ENCODE measurements around the gene IL12RB1. TPM values are rescaled to one million over a fixed set of nuclear protein-coding genes. Genes with fewer than 3 reads are reported as not detected.
A peak's percentile ranks its signal among the peaks of the same experiment; 100 is the strongest.

Gene IL12RB1
- polyA plus RNA-seq, 6 donors from 2014 or later, result 5.8 to 15.8 (median 8.1) TPM

DNA sequence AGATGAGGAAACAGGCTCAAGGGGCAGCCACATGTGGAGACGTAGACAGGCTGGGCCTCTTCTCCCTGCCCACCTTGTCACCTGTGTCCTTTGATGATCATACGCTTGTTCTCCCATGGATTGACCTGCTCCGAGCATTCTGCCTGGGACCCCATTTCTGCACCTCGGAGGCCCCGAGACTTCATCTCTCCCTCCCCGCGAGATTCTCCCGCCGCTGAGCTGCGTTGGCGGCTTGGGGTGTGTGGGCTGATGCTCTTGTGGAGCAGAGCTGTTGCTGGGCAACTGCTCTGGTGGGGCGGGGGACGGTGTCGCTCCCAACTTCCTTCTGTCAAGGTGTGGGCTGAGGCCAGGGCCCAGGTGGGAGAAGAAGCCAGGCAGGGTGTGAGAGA lies 33.0 kb upstream of the IL12RB1 start:
- peak overlapping the region; percentile 56 to 94 (median 89) for H3K4me3 Mint-ChIP-seq
- peak overlapping the region in 4 of 6 donors; percentile 0 to 94 (median 66) for H3K27ac Mint-ChIP-seq
- ATAC-seq (ENCODE audit: low read depth in 2 of 2), result no peak
- no peaks in the 10 kb centered on the region for H3K9me3 Mint-ChIP-seq
- peaks cover 27 to 42% (median 41%) of the 10 kb centered on the region in 3 donors for H3K4me1 Mint-ChIP-seq
- DNase-seq, result no peak
- H3K36me3 Mint-ChIP-seq, result peaks cover 0 to 11% of the 10 kb centered on the region in 2 donors
- no peaks in the 10 kb centered on the region for H3K27me3 Mint-ChIP-seq

DNA sequence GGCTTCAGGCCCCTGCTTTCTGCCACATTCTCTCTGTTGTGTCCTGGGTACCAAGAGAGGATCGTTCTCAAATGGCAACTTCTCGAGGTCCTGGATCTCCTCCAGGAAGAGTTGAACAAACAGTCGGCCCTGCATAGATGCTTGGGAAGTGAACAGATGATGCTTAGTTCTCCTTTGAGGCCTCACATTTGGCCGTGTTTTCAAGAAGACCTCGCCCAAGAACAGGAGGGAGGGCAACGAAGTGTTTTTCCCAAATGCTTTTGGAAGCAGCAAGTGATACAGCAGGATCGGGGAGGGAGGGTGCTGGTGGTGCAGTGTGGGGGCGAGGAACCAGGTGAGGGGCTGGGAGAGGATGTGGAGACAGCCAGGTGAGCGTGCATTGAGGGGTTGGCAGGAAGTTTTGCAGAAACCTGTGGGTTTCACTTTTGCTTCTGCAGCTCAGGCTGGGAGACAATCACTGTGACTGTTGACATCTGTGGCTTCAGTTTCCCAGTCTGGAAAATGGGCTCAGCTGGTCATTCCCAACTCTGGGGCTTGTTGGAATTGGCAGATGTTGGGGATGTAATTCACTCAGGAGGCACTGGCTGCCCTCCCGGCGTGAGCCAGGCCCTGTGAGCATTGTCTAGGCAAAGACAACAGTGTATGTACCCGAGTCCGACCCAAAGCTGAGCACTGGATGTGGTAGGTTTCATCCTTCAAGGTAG lies 32.4 kb upstream of the IL12RB1 start:
- H3K27me3 Mint-ChIP-seq, result no peaks in the 10 kb centered on the region
- ATAC-seq (ENCODE audit: low read depth in 2 of 2) (peak; percentile 14 to 37), DNase-seq (peak; percentile 52)
- peaks cover 27 to 47% (median 45%) of the 10 kb centered on the region in 3 donors for H3K4me1 Mint-ChIP-seq
- H3K27ac Mint-ChIP-seq, result peak overlapping the region; percentile 0 to 94 (median 87)
- no peaks in the 10 kb centered on the region for H3K9me3 Mint-ChIP-seq
- H3K4me3 Mint-ChIP-seq, result peak overlapping the region; percentile 56 to 94 (median 89)
- H3K36me3 Mint-ChIP-seq, result peaks cover 0 to 14% of the 10 kb centered on the region in 2 donors

DNA sequence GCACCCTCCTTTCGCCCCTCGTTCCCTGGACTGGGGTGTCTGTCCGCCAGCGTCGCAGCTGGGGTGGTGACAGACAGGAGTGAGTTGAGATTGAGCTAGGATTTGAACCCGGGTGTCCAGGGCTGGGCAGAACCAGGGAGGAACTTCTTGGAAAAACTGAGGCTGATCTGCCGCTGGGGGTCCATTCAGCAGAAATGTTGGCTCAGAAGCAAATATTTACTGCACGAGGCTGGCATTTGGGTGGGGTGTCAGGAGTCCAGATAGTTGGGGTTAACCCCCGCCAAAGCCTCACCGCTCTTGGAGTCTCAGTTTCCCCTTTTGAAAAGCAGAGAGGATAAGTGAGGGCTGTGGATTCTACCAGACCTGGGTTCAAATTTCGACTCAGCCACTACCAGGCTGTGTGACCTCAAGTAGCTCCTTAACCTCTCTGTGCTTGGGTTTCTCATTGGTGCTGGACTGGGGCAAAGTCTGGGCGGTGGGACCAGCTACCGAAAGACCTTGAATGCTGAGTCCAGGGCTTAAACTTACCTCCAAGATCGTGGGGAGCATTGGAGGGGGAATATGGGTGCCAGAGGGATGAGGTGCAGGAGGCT lies 31.8 kb upstream of the IL12RB1 start:
- Mint-ChIP-seq H3K4me1 (peaks cover 31 to 52% (median 45%) of the 10 kb centered on the region in 3 donors), H3K27ac (peak overlapping the region; percentile 53 to 94 (median 87)), H3K9me3 (no peaks in the 10 kb centered on the region), H3K4me3 (peak overlapping the region; percentile 56 to 94 (median 89)), H3K27me3 (no peaks in the 10 kb centered on the region), H3K36me3 (peaks cover 0 to 14% of the 10 kb centered on the region in 2 donors)
- DNase-seq (no peak), ATAC-seq (ENCODE audit: low read depth in 2 of 2) (no peak)

DNA sequence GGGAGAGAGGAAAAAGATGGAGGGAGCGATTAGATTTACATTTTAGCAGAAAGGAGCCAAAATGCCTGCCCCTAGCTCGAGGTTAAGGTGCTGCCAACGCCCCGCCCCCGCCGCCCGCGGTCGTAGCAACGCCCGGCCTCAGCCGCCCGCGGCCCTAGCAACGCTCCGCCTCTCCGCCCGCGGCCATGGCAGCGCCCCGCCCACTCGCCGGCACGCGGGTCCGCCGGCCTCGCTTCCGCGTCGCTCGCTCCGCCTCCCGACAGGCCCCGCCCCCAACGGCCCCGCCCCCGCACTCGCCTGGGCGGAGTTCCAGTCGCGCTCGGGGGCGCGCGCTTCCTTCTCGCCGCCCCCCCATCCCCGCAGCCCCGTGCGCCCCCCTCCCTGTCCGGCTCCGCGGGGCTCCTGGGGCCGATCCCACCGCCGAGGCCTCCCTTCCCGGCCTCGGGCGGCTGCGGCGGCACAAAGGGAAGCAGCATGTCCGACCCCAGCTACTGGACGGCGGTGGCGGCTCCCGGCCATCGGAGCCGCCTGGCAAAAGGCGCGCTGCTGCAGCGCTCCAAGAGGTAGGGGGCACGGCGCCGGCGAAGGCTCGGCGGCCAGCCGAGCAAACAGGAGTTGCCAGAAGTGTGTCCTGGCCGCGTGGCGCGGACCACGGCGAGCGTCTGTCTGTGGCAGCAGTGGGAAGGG lies 31.1 kb upstream of the IL12RB1 start:
- peak overlapping the region; percentile 77 to 94 (median 89) for H3K4me3 Mint-ChIP-seq
- H3K36me3 Mint-ChIP-seq, result peaks cover 0 to 14% of the 10 kb centered on the region in 2 donors
- H3K27me3 Mint-ChIP-seq, result no peaks in the 10 kb centered on the region
- H3K9me3 Mint-ChIP-seq, result no peaks in the 10 kb centered on the region
- DNase-seq (peak; percentile 96), ATAC-seq (ENCODE audit: low read depth in 2 of 2) (peak; percentile 90 to 92)
- H3K27ac Mint-ChIP-seq, result peak overlapping the region in 5 of 6 donors; percentile 58 to 94 (median 75)
- peaks cover 35 to 54% (median 49%) of the 10 kb centered on the region in 3 donors for H3K4me1 Mint-ChIP-seq

DNA sequence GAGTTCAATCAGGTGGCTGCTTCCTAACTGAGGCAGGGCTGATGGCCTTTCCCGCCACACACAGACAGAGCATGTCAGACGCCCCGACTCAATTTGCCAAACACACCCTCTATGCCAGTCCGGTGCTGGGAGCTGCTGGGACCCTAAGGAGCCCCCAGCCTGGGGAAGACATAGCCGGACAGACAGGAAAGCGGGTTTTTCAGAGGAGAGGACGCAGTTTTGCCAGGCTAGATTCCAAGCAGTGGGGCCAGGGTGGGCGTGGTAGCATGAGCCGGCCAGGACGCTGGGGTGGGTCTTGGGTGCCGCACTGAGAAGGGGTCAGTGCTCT lies 30.6 kb upstream of the IL12RB1 start:
- Mint-ChIP-seq H3K9me3 (no peaks in the 10 kb centered on the region), H3K27me3 (no peaks in the 10 kb centered on the region), H3K4me1 (peaks cover 38 to 59% (median 54%) of the 10 kb centered on the region in 3 donors), H3K27ac (peak overlapping the region; percentile 58 to 89 (median 82)), H3K4me3 (peak overlapping the region; percentile 77 to 89 (median 82)), H3K36me3 (peaks cover 0 to 14% of the 10 kb centered on the region in 2 donors)
- ATAC-seq (ENCODE audit: low read depth in 2 of 2), result no peak
- peak; percentile 19 for DNase-seq

DNA sequence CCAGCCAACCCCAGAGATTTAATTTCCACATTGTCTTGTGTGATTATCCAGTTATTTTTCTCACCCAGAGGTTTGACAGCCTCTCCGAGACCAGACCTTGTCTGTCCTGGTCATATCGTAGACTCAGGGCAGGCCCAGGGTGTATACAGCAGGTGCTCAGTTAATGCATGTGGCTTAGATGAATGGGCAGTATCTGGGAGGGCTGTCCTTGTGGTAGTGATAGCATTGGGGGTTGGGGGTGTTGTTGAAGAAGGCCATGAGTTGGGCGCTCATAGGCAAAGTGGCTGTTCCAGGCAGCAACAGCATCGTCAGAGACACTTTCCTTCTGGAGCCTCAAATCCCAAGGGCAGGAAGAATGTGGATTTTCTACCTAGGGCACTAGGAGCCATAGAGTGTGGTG lies 27.7 kb upstream of the IL12RB1 start:
- Mint-ChIP-seq H3K9me3 (no peaks in the 10 kb centered on the region), H3K4me1 (peaks cover 36 to 61% (median 49%) of the 10 kb centered on the region in 3 donors), H3K27me3 (no peaks in the 10 kb centered on the region), H3K36me3 (peaks cover 0 to 14% of the 10 kb centered on the region in 2 donors), H3K4me3 (peak overlapping the region in 2 of 8 donors; percentile 65), H3K27ac (peak overlapping the region in 4 of 6 donors; percentile 27 to 72 (median 46))
- DNase-seq, result no peak
- no peak for ATAC-seq (ENCODE audit: low read depth in 2 of 2)

DNA sequence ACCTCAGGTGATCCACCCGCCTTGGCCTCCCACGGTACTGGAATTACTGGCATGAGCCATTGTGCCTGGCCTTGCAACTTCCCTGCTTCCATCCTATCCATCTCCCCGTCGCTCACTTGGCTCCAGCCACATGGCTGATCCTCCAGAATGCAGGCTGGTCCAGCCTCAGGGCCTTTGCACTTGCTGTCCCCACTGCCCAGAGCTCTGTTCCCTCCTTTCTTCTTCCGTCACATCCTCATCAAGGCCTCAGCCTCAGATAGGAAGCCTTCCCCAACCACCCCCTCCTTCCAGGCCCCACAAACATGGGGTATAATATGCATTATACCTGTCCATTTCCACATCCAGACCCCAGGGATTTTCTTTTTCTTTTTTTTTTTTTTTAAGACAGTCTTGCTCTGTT lies 27.1 kb upstream of the IL12RB1 start:
- peak overlapping the region in 1 of 6 donors; percentile 70 for H3K27ac Mint-ChIP-seq
- peak overlapping the region in 2 of 8 donors; percentile 28 to 70 for H3K4me3 Mint-ChIP-seq
- DNase-seq (no peak), ATAC-seq (ENCODE audit: low read depth in 2 of 2) (no peak)
- peaks cover 0 to 14% of the 10 kb centered on the region in 2 donors for H3K36me3 Mint-ChIP-seq
- H3K27me3 Mint-ChIP-seq, result no peaks in the 10 kb centered on the region
- H3K9me3 Mint-ChIP-seq, result no peaks in the 10 kb centered on the region
- H3K4me1 Mint-ChIP-seq, result peaks cover 36 to 61% (median 49%) of the 10 kb centered on the region in 3 donors

DNA sequence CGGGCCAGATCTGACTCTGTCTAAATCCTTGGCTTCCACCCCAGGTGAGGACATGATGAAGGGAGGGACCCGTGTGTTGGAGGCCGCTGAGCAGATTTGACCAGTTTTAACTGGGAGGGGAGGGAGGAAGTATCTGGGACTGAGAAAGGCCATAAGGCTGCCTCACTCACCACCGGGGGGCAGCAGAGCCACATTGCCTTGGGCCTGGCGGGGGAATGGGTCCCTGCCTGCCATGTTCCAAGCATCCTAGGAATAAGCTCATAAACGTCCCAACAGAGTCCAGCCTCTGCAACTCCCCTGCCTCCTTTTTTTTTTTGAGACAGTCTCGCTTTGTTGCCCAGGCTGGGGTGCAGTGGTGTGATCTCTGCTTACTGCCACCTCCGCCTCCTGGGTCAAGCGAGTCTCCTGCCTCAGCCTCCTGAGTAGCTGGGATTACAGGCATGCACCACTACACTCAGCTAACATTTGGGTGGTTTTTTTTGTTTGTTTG lies 26.3 kb upstream of the IL12RB1 start:
- peak; percentile 23 to 26 for ATAC-seq (ENCODE audit: low read depth in 2 of 2)
- Mint-ChIP-seq H3K27ac (peak overlapping the region in 3 of 6 donors; percentile 18 to 75 (median 75)), H3K4me1 (peaks cover 39 to 62% (median 49%) of the 10 kb centered on the region in 3 donors), H3K4me3 (peak overlapping the region in 4 of 8 donors; percentile 18 to 83 (median 34)), H3K27me3 (no peaks in the 10 kb centered on the region), H3K9me3 (no peaks in the 10 kb centered on the region), H3K36me3 (peaks cover 0 to 14% of the 10 kb centered on the region in 2 donors)
- peak; percentile 63 for DNase-seq

DNA sequence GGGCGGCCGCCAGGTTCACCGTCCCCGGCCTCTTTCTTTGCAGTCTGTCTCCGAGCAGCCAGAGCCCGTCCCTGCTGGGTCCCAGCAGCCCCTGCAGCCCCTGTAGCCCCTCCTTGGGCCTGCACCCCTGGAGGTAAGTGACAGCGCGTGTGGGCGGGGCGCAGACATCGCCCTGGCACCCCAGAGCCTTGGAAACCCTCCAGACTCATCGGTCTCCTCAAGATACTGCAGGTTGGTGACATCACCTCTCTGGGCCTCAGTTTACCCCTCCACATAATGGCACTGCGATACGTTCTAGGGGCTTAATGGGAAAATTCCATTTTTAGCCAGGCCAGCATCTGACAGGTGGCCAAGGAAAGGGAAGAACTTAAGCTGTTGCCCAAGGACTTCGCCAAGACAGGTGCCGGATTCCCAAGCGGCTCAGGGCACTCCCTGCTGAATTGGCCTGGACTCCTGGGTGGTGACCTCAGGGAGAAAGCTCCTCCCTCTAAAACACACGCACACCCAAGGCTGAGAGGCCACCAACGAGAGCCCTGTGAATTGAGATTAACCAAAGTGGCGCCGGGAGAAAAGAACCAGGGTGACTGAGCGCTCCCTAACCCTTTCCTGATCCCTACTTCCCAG lies 24.0 kb upstream of the IL12RB1 start:
- H3K4me3 Mint-ChIP-seq, result peak overlapping the region; percentile 37 to 85 (median 75)
- DNase-seq (no peak), ATAC-seq (ENCODE audit: low read depth in 2 of 2) (no peak)
- H3K4me1 Mint-ChIP-seq, result peaks cover 43 to 73% (median 52%) of the 10 kb centered on the region in 3 donors
- peak overlapping the region in 2 of 6 donors; percentile 67 to 85 for H3K27ac Mint-ChIP-seq
- no peaks in the 10 kb centered on the region for H3K27me3 Mint-ChIP-seq
- H3K9me3 Mint-ChIP-seq, result no peaks in the 10 kb centered on the region
- H3K36me3 Mint-ChIP-seq, result peaks cover 0 to 13% of the 10 kb centered on the region in 2 donors

DNA sequence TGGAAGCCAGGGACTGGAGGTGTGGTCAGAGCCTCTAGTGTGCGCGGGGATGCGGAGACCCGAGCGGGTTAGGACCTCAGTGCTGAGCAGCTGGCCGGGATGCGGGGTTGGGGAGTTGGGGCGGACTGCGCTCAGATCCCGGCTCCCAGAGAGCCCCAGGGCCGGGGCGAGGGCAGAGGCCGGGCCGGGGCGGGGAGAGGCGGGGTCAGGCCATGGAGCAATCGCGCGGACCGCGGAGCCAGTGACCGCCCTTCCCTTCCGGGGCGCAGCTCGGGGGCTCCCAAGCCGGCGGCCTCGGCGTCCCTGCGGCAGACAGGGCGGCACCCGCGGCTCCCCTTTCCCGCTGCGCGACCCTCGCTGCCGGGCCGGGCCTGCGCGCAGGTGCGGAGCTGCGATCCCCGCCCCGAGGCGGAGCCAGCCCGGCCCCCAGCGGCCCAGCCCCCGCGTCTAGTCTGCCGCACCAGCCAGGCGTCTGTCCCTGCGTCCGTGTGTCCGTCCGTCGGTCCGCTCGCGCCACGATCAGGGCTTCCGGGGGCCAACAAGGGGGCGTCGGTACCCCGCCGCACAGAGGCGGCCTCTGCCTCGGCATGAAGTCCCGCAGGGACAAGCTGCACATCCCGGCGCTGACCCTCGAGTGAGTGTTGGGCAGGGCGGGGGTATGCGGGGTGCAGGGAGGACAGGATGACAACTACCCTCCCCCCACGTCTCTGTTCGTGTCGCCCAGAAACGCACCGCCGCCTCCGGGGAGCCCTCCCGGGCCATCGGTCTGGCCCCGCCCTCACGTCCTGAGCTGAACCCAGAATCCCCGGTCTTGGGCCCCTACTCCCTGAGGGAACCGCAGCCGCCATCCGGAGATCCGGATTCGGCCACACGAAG lies 23.2 kb upstream of the IL12RB1 start:
- DNase-seq (peak; percentile 42), ATAC-seq (ENCODE audit: low read depth in 2 of 2) (peak; percentile 43 to 47)
- Mint-ChIP-seq H3K4me3 (peak overlapping the region; percentile 76 to 94 (median 84)), H3K36me3 (peaks cover 0 to 5% of the 10 kb centered on the region in 2 donors), H3K4me1 (peaks cover 39 to 75% (median 49%) of the 10 kb centered on the region in 3 donors), H3K27me3 (no peaks in the 10 kb centered on the region), H3K9me3 (no peaks in the 10 kb centered on the region), H3K27ac (peak overlapping the region; percentile 61 to 97 (median 86))

DNA sequence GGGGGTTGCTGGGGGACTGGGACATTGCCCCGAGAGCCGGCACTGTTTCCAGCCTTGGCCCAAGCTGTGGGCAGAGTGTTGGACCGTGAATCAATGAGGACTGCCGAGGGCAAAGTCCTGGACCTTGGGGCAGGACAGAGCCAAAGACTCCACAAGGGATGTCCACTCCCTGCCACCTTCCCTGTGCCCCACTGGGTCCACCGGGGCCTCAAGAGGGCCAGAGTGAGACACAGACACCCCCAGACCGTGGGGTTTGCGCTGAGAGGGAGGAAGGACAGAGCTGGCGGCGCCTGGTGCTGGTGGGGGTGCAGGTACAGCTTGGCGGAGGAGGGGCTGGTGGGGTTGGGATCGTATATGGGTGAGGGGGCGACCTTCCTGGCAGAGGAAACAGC lies 22.6 kb upstream of the IL12RB1 start:
- H3K27me3 Mint-ChIP-seq, result no peaks in the 10 kb centered on the region
- H3K4me1 Mint-ChIP-seq, result peaks cover 43 to 75% (median 48%) of the 10 kb centered on the region in 3 donors
- DNase-seq (no peak), ATAC-seq (ENCODE audit: low read depth in 2 of 2) (peak; percentile 1 to 3)
- peak overlapping the region in 5 of 6 donors; percentile 61 to 97 (median 88) for H3K27ac Mint-ChIP-seq
- no peaks in the 10 kb centered on the region for H3K36me3 Mint-ChIP-seq
- H3K4me3 Mint-ChIP-seq, result peak overlapping the region; percentile 76 to 94 (median 84)
- H3K9me3 Mint-ChIP-seq, result no peaks in the 10 kb centered on the region

DNA sequence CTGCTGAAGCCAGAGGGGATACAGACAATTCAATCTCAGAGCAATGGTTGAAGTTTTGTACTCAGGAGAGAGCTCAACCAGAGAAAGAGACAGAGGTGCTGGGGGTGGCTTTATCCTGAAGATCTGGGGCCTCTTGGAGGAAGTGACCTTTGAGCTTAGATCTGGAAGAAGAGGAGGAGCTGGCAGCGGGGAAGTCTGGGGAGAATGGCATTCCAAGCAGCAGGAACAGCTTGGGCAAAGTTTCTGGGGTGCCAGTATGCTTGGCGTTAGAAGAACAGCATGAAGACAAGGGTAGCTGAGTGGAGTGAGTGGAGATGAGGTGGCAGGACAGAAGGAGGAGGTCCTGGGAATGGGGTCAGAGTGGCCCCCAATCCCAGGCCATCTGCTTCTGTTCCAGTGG lies 22.2 kb upstream of the IL12RB1 start:
- no peaks in the 10 kb centered on the region for H3K9me3 Mint-ChIP-seq
- H3K4me3 Mint-ChIP-seq, result peak overlapping the region; percentile 76 to 94 (median 84)
- peak overlapping the region; percentile 61 to 97 (median 88) for H3K27ac Mint-ChIP-seq
- peaks cover 42 to 74% (median 49%) of the 10 kb centered on the region in 3 donors for H3K4me1 Mint-ChIP-seq
- DNase-seq (no peak), ATAC-seq (ENCODE audit: low read depth in 2 of 2) (no peak)
- H3K27me3 Mint-ChIP-seq, result no peaks in the 10 kb centered on the region
- H3K36me3 Mint-ChIP-seq, result no peaks in the 10 kb centered on the region
